HG02763 (cell line): ENCODE results near the gene MRPL42.
"Not testable (repeated sequence)": the region's sequence is repeated elsewhere in the genome, so short reads cannot be mapped to it uniquely, and the experiment has no call there.

Experiments used
- ATAC-seq: cut with Tn5 transposase; IDR thresholded peaks from one replicate; pipeline ENCODE4 v1.9.1; 2021; ENCODE audit warnings: mild to moderate bottlenecking, moderate library complexity; ENCODE audit not compliant: unreplicated experiment

Gene MRPL42

GRCh38 chr12:93497456-93497855 is 30.1 kb downstream of the MRPL42 start:
- ATAC-seq = no peak

- ATAC-seq = not testable (repeated sequence)
These were observed 31.5 kb downstream of the MRPL42 start for GRCh38 chr12:93498813-93499212.

- no peak for ATAC-seq
These were observed 32.9 kb downstream of the MRPL42 start for GRCh38 chr12:93500201-93500600.

GRCh38 chr12:93500667-93501066 is 33.4 kb downstream of the MRPL42 start:
- no peak for ATAC-seq

GRCh38 chr12:93502802-93503623 is 35.7 kb downstream of the MRPL42 start:
- ATAC-seq = no peak

- ATAC-seq = no peak
These were observed 39.9 kb downstream of the MRPL42 start for GRCh38 chr12:93507165-93507564.

GRCh38 chr12:93509506-93509905 is 42.2 kb downstream of the MRPL42 start:
- no peak for ATAC-seq

GRCh38 chr12:93514853-93515252 is 47.5 kb downstream of the MRPL42 start:
- ATAC-seq = no peak

- no peak for ATAC-seq
These were observed 51.4 kb downstream of the MRPL42 start for GRCh38 chr12:93518725-93519124.

GRCh38 chr12:93519859-93520258 is 52.5 kb downstream of the MRPL42 start:
- ATAC-seq = no peak

GRCh38 chr12:93520454-93520853 is 53.1 kb downstream of the MRPL42 start:
- ATAC-seq = no peak

GRCh38 chr12:93521225-93522080 is 54.1 kb downstream of the MRPL42 start:
- no peak for ATAC-seq

GRCh38 chr12:93524386-93525133 is 57.2 kb downstream of the MRPL42 start:
- ATAC-seq = no peak

- no peak for ATAC-seq
These were observed 59.6 kb downstream of the MRPL42 start for GRCh38 chr12:93526786-93527428.

GRCh38 chr12:93530358-93530757 is 63.0 kb downstream of the MRPL42 start:
- no peak for ATAC-seq

- ATAC-seq = no peak
These were observed 66.0 kb downstream of the MRPL42 start for GRCh38 chr12:93533310-93533709.

GRCh38 chr12:93536111-93536765 is 68.9 kb downstream of the MRPL42 start:
- peak; percentile 28 for ATAC-seq

- peak; percentile 89 for ATAC-seq
These were observed 69.6 kb downstream of the MRPL42 start for GRCh38 chr12:93536766-93537488.

GRCh38 chr12:93537769-93538168 is 70.5 kb downstream of the MRPL42 start:
- ATAC-seq = no peak

- ATAC-seq = no peak
These were observed 72.5 kb downstream of the MRPL42 start for GRCh38 chr12:93539821-93540220.
